Activated T-cell treated with anti-CD3 and anti-CD28 coated beads, Interleukin-2, amount 50 U/mL, for 48 hours (primary cell): Measurements from ENCODE around the gene TIAM2.

Experiments
- DNase-seq, 2 experiments: peaks; one replicate each; pipeline ENCODE4 v3.0.0-alpha.2; 2020

The TIAM2 gene

DNA sequence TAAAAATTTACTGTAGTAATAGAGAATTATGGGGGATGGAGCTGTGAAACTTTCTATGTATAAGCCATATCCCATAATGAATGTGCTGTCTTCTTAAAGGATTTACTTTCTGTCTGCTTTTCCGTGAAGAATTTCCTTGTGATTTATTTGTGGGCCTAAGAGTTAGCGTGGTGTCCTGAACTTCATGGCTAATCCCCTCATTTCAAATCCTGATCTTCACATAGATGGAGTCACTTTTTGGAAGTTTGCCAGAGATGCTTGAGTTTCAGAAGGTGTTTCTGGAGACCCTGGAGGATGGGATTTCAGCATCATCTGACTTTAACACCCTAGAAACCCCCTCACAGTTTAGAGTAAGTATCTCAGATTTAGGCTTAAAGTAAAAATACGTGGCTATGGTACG lies 249.3 kb downstream of the TIAM2 start:
- DNase-seq = no peak

DNA sequence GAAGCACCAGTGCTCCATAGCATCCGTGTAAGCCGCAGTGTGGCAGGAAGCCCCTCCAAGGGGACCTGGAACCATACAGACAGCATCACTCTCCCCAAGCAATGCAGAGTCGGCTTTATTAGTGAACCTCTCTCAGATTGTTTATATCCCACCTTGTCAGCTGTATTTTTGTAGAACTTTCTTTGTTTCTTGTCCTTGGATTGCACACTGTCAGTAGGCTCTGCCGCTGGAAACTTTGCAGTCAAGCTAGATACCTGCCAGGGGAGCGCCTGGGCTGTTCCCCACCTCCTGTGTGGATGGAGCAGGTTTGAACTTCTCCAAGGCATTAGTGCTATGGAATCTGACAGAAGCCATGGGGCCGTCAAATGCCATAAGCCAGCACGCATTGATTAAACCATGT lies 250.1 kb downstream of the TIAM2 start:
- no peak for DNase-seq

DNA sequence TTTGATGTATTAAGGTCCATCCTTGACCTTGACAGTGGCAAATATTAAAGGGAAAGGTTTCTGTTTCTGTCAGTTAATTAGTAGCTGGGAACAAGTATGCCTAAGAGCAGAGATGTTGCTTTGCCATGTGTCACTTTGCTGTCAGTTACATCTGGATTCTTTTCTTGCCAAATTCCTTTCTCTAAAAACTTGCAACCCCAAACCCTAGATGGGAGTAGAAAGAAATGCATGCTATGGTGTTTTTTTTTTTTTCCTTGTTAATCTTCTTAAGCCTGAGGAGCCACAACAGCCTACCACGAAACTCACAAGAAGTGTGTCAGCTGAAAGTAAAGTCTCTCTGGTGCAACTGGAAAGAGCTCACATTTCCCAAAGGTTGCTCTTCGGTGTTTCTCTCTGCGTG lies 250.7 kb downstream of the TIAM2 start:
- DNase-seq = no peak

- DNase-seq = no peak
These were observed 251.7 kb downstream of the TIAM2 start for GRCh38 chr6:155246825-155247224.

- DNase-seq = no peak
These were observed 252.5 kb downstream of the TIAM2 start for GRCh38 chr6:155247618-155248007.

- DNase-seq = peak; percentile 31 to 42
These were observed 253.2 kb downstream of the TIAM2 start for GRCh38 chr6:155248008-155249001.

GRCh38 chr6:155250701-155251381 lies 255.7 kb downstream of the TIAM2 start:
- DNase-seq = no peak

DNA sequence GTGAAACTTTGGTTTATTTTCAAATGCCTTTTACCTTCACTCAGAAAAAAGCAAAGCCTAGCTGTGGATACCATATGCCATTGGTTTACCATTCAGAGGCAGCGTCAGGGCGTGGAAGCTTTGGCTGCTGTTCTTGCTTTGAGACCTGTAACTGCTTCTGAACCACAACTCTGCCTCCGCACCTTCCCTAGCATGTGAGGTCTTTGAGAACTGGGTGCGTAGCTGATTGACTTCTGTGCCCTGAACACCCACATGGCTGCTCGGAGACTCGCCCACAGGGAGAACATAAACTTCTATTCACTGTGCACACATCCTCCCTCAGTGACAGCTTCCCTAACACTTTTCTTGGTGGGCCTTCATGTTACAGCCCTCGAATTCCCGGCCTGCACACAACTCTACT lies 257.5 kb downstream of the TIAM2 start:
- DNase-seq = no peak

DNA sequence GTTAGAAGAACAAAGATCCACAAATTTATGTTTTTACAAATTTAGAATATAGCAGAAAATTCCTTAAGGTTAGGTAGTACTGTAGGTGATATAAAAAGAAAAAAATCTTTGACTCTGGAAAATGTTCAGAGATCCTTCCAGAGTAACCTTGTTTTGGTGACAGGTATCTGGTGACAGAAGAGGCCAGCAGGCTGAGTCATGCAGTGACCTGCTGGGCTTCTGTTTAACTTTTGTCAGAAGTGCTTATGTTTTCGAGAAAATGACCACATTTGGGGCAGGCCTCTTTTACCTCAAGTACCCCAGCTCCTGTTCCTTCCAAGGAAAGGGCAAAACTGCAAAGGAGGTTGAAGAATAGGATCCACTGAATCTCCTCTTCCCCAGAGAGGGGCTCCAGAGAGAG lies 258.2 kb downstream of the TIAM2 start:
- DNase-seq = no peak

DNA sequence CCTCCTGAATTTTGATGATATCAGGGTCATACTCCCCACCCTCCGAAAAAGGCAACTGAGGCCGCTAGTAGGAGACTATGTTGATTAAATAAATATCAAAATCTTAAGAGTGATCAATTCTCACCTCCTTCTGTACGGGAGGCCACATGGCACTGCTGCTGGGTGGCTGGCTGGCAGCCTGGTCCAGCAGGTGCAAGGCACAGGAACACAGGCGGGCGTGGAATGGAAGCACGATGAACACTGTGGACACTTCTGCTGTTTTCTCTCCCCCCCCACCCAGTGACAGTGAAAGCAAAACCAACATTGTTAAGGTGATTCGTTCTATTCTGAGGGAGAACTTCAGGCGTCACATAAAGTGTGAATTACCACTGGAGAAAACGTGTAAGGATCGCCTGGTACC lies 259.0 kb downstream of the TIAM2 start:
- DNase-seq = no peak

GRCh38 chr6:155256122-155256795 lies 261.1 kb downstream of the TIAM2 start:
- no peak for DNase-seq

- no peak for DNase-seq
These were observed 262.7 kb downstream of the TIAM2 start for GRCh38 chr6:155257796-155258195.

DNA sequence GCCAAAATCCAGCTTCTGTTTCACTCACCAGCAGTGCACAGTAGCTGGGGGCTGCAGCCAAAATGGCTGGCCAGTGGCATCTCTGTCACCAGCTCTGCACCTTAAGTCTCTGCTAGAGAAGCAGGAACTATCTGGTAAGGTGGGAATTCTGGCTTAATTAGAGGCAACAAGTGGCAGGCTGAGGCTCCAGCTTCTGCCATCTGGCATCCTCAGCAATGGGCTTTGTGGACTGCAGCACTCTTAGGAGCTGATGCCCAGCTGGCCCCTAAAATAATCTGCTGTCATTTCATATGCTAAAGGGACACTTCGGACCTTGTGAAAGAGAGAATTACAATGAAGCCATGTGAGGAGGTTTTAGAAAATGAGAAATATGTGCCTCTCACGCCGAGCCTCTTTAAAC lies 264.1 kb downstream of the TIAM2 start:
- no peak for DNase-seq

- no peak for DNase-seq
These were observed 264.8 kb downstream of the TIAM2 start for GRCh38 chr6:155259897-155260296.

DNA sequence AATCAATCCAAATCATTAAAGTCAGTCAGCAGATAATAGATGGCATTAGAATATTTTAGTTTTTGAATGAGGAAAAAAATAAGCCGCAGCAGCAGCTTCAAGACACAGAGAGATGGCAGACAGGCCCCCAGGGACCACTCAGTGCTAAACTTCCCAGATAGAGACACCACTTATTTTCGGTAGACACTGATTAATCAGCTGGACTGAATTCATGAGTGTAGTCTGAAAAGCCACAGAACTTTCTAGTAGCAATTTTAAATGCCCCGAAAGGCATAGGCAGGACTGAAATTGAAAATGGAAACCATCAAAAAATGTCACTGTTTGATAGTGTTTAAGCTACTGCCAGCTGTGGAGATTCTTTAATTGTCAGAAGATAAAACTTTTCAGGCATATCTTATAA lies 265.6 kb downstream of the TIAM2 start:
- DNase-seq = no peak

- DNase-seq = no peak
These were observed 266.2 kb downstream of the TIAM2 start for GRCh38 chr6:155261111-155261900.

- no peak for DNase-seq
These were observed 267.5 kb downstream of the TIAM2 start for GRCh38 chr6:155262655-155263054.

DNA sequence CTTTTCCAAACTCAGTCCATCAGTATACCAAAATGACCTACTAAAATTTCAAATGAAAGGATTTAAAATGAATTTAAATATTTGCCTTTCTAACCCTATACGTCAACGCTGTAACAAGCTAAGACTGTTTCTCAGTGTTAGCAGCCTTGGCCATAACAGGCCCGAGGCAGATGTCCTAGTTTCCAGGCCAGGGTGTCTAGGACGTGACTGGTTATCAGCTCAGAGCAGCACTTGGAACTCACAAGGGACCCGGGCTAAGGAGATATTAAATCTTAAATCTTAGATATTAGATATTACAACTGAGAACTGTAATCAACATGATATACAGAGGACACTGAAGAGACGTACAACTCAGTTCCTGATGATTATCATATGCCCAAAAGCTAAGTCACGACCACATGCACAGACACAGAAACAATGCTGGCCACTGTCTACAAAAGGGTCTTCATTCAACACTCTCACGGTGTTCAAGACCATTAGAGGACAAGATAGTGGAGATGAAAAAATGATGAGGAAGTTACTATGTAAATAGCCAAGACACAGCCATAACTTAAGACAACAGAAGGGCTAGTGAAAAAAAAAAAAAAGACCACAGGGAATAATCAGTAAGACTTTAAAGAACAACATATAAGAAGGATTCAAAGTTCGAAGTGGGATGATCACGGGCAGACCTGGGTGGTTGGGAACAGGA lies 268.4 kb downstream of the TIAM2 start, which contains the start of gene CLDN20:
Gene CLDN20 (plus strand): TSS at position 641 of the 691 bp plus-strand sequence. CDS start 11,707 bp downstream, outside the sequence.
- no peak for DNase-seq

- DNase-seq = no peak
These were observed 269.7 kb downstream of the TIAM2 start for GRCh38 chr6:155264693-155265320.

DNA sequence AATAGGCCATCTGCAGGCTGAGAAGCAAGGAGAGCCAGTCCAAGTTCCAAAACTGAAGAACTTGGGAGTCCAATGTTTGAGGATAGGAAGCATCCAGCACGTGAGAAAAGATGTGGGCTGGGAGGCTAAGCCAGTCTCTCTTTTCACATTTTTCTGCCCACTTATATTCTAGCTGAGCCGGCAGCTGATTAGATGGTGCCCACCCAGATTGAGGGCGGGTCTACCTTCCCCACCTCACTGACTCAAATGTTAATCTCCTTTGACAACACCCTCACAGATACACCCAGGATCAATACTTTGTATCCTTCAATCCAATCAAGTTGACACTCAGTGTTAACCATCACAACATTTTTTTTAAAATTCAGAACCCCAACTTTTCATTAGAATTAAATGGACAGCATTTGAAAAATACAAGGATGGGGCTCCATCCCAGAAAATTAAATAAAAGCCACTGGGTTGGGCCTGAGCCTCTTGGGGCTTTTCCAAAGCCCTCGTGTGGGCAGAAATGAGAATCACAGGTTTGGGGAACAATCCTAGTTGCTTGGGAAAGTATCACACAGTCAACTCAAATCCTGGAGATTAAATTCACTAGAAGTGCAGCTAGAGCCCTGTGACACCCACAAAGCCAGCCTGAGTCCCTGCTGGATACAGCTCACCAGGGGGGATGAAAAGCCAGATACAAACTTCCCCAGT lies 270.9 kb downstream of the TIAM2 start:
- no peak for DNase-seq

GRCh38 chr6:155267411-155267810 lies 272.3 kb downstream of the TIAM2 start:
- DNase-seq = no peak
